HepG2 (cell line): ENCODE results near the gene EMC8. TPM values are rescaled to one million over a fixed set of nuclear protein-coding genes. Genes with fewer than 3 reads are reported as not detected.

Experiments
- EP300 ChIP-seq, 3 experiments: sonication (generic) in 1 of 3; formaldehyde crosslinking in 1 of 3; IDR thresholded peaks; 2 replicates each; pipeline versions ENCODE4 v1.5.1 to v1.6.1; 2011 to 2020; ENCODE audit warnings: low read depth in 2 of 3, low read length in 2 of 3, borderline replicate concordance in 1 of 3, improper control_type of control experiment in 1 of 3, mild to moderate bottlenecking in 1 of 3, missing genetic modification reagents in 1 of 3, moderate library complexity in 1 of 3
- HCFC1 ChIP-seq: fragments of 150-350 bp; IDR thresholded peaks from 2 replicates; pipeline ENCODE4 v1.6.1; 2014; ENCODE audit warnings: low read depth, low read length
- HMG20B ChIP-seq: conservative IDR thresholded peaks from 2 replicates; pipeline ENCODE4 v1.6.1; 2016; ENCODE audit warnings: missing genetic modification reagents, missing compliant biosample characterization
- HNRNPLL ChIP-seq: fragments of 200-400 bp; formaldehyde crosslinking; IDR thresholded peaks from 2 replicates; pipeline ENCODE4 v1.6.1; 2017; ENCODE audit warnings: mild to moderate bottlenecking, low read depth, low read length; ENCODE audit not compliant: poor library complexity, severe bottlenecking
- IRF2 ChIP-seq: IDR thresholded peaks from 2 replicates; pipeline ENCODE4 v1.6.1; 2018; ENCODE audit warnings: missing genetic modification reagents, missing compliant biosample characterization
- KLF12 ChIP-seq: sonication (generic); formaldehyde crosslinking; IDR thresholded peaks from 2 replicates; pipeline ENCODE4 v1.4.0; 2020; ENCODE audit warnings: missing genetic modification reagents, borderline replicate concordance
- NFKBIZ ChIP-seq: IDR thresholded peaks from 2 replicates; pipeline ENCODE4 v1.6.1; 2018; ENCODE audit warnings: missing genetic modification reagents, missing compliant biosample characterization
- PAWR ChIP-seq: sonication (generic); formaldehyde crosslinking; IDR thresholded peaks from 2 replicates; pipeline ENCODE4 v1.4.0; 2020; ENCODE audit warnings: missing genetic modification reagents, mild to moderate bottlenecking, borderline replicate concordance
- PRMT3 ChIP-seq: sonication (generic); formaldehyde crosslinking; IDR thresholded peaks from 2 replicates; pipeline ENCODE4 v1.8.1; 2022; ENCODE audit warnings: low read depth, mild to moderate bottlenecking, moderate library complexity, missing genetic modification reagents, borderline replicate concordance
- U2AF2 ChIP-seq: fragments of 200-400 bp; formaldehyde crosslinking; IDR thresholded peaks from 2 replicates; pipeline ENCODE4 v1.6.1; 2017; ENCODE audit warnings: low read depth, mild to moderate bottlenecking, low read length
- UBTF ChIP-seq: sonication (generic); formaldehyde crosslinking; IDR thresholded peaks from 2 replicates; pipeline ENCODE4 v1.4.0; 2020; ENCODE audit warnings: mild to moderate bottlenecking, missing genetic modification reagents
- ZBTB49 ChIP-seq: sonication (generic); formaldehyde crosslinking; IDR thresholded peaks from 2 replicates; pipeline ENCODE4 v1.4.0; 2020; ENCODE audit warnings: missing genetic modification reagents, borderline replicate concordance
- ZC3H4 ChIP-seq: sonication (generic); formaldehyde crosslinking; IDR thresholded peaks from 2 replicates; pipeline ENCODE4 v1.4.0; 2020; ENCODE audit warnings: missing genetic modification reagents, borderline replicate concordance
- ZMAT5 ChIP-seq: sonication (generic); formaldehyde crosslinking; IDR thresholded peaks from 2 replicates; pipeline ENCODE4 v1.5.0; 2020; ENCODE audit warnings: mild to moderate bottlenecking, low read depth, missing genetic modification reagents, borderline replicate concordance
- ZNF563 ChIP-seq: sonication (generic); formaldehyde crosslinking; IDR thresholded peaks from 2 replicates; pipeline ENCODE4 v1.8.0; 2022; ENCODE audit warnings: mild to moderate bottlenecking, moderate library complexity, missing genetic modification reagents
- ZNF609 ChIP-seq: sonication (generic); formaldehyde crosslinking; IDR thresholded peaks from 2 replicates; pipeline ENCODE4 v1.4.0; 2020; ENCODE audit warnings: mild to moderate bottlenecking, missing genetic modification reagents, borderline replicate concordance
- ZNF891 ChIP-seq: sonication (generic); formaldehyde crosslinking; IDR thresholded peaks from 2 replicates; pipeline ENCODE4 v1.5.0; 2020; ENCODE audit warnings: mild to moderate bottlenecking, missing genetic modification reagents
- polyA plus RNA-seq, 8 experiments: library from polyadenylated mRNA; depleted of rRNA in 3 of 8; stranded (reverse) in 7 of 8; unstranded in 1 of 8; fragments of >200 nt; fragmentation: Illumina TruSeq in 4 of 8; extraction: Trizol in 4 of 8; gene quantifications; 2 replicates each; pipeline versions ENCODE4 v1.2.1 to v1.2.3, GENCODE V29; 2011 to 2016; ENCODE audit warnings: low read depth in 4 of 8, missing spikeins in 1 of 8, mixed read lengths in 1 of 8; ENCODE audit not compliant: insufficient read depth in 1 of 8
- total RNA-seq, 5 experiments: library from RNA; depleted of rRNA; stranded (reverse); fragments of >200 nt; fragmentation: Illumina TruSeq; extraction: Trizol; gene quantifications; 2 replicates each; pipeline ENCODE4 v1.2.3, GENCODE V29; 2016; ENCODE audit warnings: low read depth in 1 of 5

The EMC8 gene
- total and polyA plus RNA-seq, 2 of the 13 experiments (the other 11 are each of a cell fraction or from before 2014, with no cell fraction given): 55.0 to 76.0 TPM

GRCh38 chr16:85798901-85799496 lies 345 bp downstream of the EMC8 start (continued):
- TF ChIP-seq ZNF609: no peak
- no peak for TF ChIP-seq UBTF
- TF ChIP-seq IRF2 (CRISPR knock-in tag): no peak
- TF ChIP-seq ZC3H4: no peak
- peak; percentile 37; the same call in 1 of the 2 replicates for TF ChIP-seq ZNF563 (CRISPR knock-in tag)
- TF ChIP-seq ZNF891 (CRISPR knock-in tag): no peak
- TF ChIP-seq EP300 (IDR thresholded peaks at IDR 0.05; ENCODE audit: low read depth in 2 of 2, low read length in 2 of 2): no peak
- TF ChIP-seq EP300 (CRISPR knock-in tag; IDR thresholded peaks at IDR 0.05; ENCODE audit: borderline replicate concordance): no peak
- TF ChIP-seq HNRNPLL: no peak
- TF ChIP-seq U2AF2: no peak
- TF ChIP-seq KLF12 (CRISPR knock-in tag): no peak
- no peak for TF ChIP-seq HMG20B (CRISPR knock-in tag)
- TF ChIP-seq HCFC1: no peak
- TF ChIP-seq ZBTB49 (CRISPR knock-in tag): no peak
- TF ChIP-seq PAWR (CRISPR knock-in tag): no peak
- no peak for TF ChIP-seq NFKBIZ (CRISPR knock-in tag)
- TF ChIP-seq PRMT3 (CRISPR knock-in tag): 0 out of 2 replicates have a peak, but pooled peaks have one; percentile 21
- TF ChIP-seq ZMAT5 (CRISPR knock-in tag): no peak; the same call in 1 of the 2 replicates
